HAP-1 (cell line): Measurements from ENCODE around the gene TMOD3.

Source experiments
- DNase-seq, 2 experiments: peaks; one replicate each; pipeline ENCODE4 v3.0.0-alpha.2; 2016 to 2020; ENCODE audit warnings: low spot score in 2 of 2
- H3K27me3 ChIP-seq: fragments of 250-450 bp; sonication (Bioruptor Pico); 2 replicates; pipeline ENCODE4 v1.5.1; 2020; ENCODE audit warnings: low read depth, mild to moderate bottlenecking, moderate library complexity
- H3K36me3 ChIP-seq: fragments of 250-450 bp; sonication (Bioruptor Pico); replicated peaks from 2 replicates; pipeline ENCODE4 v1.5.1; 2020; ENCODE audit warnings: mild to moderate bottlenecking
- H3K4me1 ChIP-seq: fragments of 250-450 bp; sonication (Bioruptor Pico); 2 replicates; pipeline ENCODE4 v1.5.1; 2020; ENCODE audit warnings: mild to moderate bottlenecking
- H3K4me3 ChIP-seq: fragments of 250-450 bp; sonication (Bioruptor Pico); 2 replicates; pipeline ENCODE4 v1.5.1; 2020; ENCODE audit warnings: mild to moderate bottlenecking, moderate library complexity
- H3K9me3 ChIP-seq: fragments of 250-450 bp; sonication (Bioruptor Pico); 2 replicates; pipeline ENCODE4 v1.5.1; 2020; ENCODE audit warnings: mild to moderate bottlenecking, moderate library complexity
- in situ Hi-C: fragments of 300-500 bp; cut with MboI; formaldehyde crosslinking; loops from 3 replicates; pipeline ENCODE4 v1.14.3; 2020; ENCODE audit warnings: low sequenced_read_pairs, inconsistent platforms, mixed read lengths

Gene TMOD3

DNA sequence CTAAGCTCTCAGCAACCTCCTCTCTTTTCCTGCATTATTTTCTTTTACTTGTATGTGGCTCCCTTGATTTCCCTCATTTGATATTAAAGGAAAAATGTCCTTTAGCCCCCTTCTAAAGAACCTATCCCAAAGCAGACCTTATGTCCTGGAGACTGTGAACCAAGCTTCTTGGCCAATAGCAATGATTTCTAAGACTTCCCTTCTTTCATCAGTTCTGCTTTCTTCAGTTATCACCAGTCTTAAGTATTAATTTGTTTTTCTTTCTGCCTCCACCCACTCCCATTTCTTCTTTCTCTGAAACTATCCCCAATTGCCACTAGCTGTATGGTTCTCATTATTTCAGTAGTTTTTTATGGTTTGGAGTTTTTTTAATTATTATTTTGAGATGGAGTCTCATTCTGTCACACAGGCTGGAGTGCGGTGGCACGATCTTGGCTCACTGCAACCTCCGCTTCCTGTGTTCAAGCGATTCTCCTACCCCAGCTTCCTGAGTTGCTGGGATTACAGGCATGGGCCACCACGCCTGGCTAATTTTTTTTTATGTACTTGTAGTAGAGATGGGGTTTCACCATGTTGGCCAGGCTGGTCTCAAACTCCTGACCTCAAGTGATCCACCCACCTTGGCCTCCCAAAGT is 12.1 kb downstream of the TMOD3 start:
- Histone ChIP-seq H3K4me3 (no peak overlapping the region), H3K36me3 (no peaks in the 10 kb centered on the region), H3K27me3 (no peaks in the 10 kb centered on the region), H3K4me1 (peaks cover 30% of the 10 kb centered on the region), H3K9me3 (no peaks in the 10 kb centered on the region)
- no peak for DNase-seq
- in situ Hi-C loops: no loop called here

- no peaks in the 10 kb centered on the region for H3K36me3 ChIP-seq
- no peaks in the 10 kb centered on the region for H3K9me3 ChIP-seq
- H3K4me3 ChIP-seq: no peak overlapping the region
- peaks cover 33% of the 10 kb centered on the region for H3K4me1 ChIP-seq
- no peak for DNase-seq
- in situ Hi-C loops: no loop called here
- H3K27me3 ChIP-seq: no peaks in the 10 kb centered on the region
Measured at GRCh38 chr15:51842265-51842664, 12.8 kb downstream of the TMOD3 start.

DNA sequence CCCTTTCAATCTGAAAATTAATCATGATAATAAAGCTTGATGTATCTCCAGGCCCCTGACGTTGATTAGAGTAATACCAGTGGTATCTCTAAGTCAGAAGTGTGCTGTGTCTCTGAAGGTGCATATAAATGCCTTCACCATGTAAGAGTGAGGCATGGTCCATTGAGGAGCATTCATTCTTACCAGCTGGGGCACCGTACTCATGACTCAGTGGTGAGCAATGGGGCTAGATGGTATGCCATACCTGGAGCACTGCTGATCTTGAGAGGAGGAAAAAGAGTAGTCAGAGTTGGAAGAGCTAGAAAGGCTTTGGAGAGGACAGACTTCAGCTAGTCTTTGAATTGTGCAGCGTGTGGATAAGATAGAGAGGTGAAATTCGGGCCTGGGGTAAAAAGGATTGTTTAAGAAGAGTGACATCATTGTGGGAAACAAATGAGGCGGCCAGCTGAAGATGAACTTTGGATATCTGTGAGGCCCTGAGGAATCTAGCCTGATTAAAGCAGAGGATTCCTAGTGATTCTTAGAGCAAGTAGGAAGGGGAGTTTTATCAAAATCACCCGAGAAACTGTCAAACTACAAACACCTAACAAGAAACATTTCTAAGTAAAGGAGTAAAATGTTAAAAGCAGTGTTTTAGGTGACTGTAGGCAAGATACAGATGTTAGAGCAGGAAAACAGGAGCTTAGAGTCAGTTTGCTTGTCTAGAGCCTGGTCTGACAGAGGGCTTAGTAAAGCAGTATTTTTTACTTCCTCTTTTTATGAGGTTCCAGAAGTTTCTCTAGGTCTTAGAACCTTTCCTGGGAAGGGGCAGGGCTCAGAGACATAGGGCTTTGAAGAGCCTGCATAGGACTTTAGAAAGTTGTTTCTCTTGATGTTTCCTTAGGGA is 13.6 kb downstream of the TMOD3 start:
- Histone ChIP-seq H3K27me3 (no peaks in the 10 kb centered on the region), H3K36me3 (no peaks in the 10 kb centered on the region), H3K9me3 (no peaks in the 10 kb centered on the region), H3K4me1 (peaks cover 33% of the 10 kb centered on the region), H3K4me3 (no peak overlapping the region)
- in situ Hi-C loops: no loop called here
- DNase-seq: no peak

DNA sequence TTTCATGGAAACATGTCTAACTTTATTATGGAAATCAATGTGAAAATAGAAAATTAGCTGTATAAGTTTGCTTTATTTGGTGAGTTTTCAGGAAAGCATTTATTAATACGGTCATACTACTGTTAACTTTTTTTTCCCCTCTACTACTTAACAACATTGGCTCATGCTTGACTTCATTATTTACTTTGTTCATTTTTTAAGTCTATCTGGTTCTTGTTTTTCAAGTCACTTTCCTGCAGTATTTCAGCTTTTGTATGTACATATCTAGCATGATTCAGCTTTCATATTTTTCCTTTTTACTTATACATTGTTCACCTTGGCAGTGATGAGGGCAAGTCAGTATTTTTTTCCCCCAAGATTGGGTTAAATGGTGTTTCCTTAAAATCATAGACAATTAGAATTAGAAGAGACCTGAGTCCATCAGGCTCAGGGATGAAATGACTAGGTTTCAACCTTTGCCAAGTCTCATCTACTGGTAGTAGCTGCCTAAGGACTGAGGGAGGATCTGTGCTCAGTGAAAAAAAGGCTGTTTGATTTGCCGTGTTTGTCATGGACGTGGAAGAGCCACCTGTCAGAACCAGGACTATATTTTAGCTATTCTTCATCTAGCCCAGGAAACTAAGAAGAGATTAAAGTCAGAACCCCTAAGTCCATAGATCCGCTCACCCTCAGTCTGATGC is 15.4 kb downstream of the TMOD3 start:
- no peak overlapping the region for H3K4me3 ChIP-seq
- no peaks in the 10 kb centered on the region for H3K9me3 ChIP-seq
- H3K36me3 ChIP-seq: no peaks in the 10 kb centered on the region
- peaks cover 33% of the 10 kb centered on the region for H3K4me1 ChIP-seq
- in situ Hi-C loops: no loop called here
- no peak for DNase-seq
- H3K27me3 ChIP-seq: no peaks in the 10 kb centered on the region

DNA sequence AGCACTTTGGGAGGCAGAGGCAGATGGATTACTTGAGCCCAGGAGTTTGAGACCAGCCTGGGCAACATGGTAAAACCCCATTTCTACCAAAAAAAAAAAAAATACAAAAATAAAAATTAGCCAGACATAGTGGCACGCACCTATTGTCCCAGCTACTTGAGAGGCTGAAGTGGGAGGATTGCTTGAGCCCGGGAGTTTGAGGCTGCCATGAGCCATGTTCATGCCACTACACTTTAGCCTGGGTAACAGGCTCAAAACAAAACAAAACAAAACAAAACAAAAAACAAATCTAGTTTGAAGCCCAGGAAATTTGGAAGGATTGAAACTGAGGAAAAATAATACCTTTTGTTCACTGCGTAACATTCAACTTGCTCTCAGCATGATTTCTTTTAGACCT is 16.6 kb downstream of the TMOD3 start:
- in situ Hi-C loops: no loop called here
- no peak for DNase-seq
- Histone ChIP-seq H3K4me3 (no peak overlapping the region), H3K9me3 (no peaks in the 10 kb centered on the region), H3K36me3 (no peaks in the 10 kb centered on the region), H3K27me3 (no peaks in the 10 kb centered on the region), H3K4me1 (peaks cover 23% of the 10 kb centered on the region)

- Histone ChIP-seq H3K4me1 (peaks cover 23% of the 10 kb centered on the region), H3K27me3 (no peaks in the 10 kb centered on the region), H3K4me3 (no peak overlapping the region), H3K9me3 (no peaks in the 10 kb centered on the region), H3K36me3 (no peaks in the 10 kb centered on the region)
- DNase-seq: peak in 1 of 2 experiments; percentile 36
- in situ Hi-C loops: no loop called here
Measured at GRCh38 chr15:51846463-51847230, 17.2 kb downstream of the TMOD3 start.

GRCh38 chr15:51848811-51849210 is 19.4 kb downstream of the TMOD3 start:
- no peak for DNase-seq
- H3K36me3 ChIP-seq: no peaks in the 10 kb centered on the region
- no peaks in the 10 kb centered on the region for H3K27me3 ChIP-seq
- H3K9me3 ChIP-seq: no peaks in the 10 kb centered on the region
- H3K4me1 ChIP-seq: peaks cover 14% of the 10 kb centered on the region
- in situ Hi-C loops: no loop called here
- H3K4me3 ChIP-seq: no peak overlapping the region

DNA sequence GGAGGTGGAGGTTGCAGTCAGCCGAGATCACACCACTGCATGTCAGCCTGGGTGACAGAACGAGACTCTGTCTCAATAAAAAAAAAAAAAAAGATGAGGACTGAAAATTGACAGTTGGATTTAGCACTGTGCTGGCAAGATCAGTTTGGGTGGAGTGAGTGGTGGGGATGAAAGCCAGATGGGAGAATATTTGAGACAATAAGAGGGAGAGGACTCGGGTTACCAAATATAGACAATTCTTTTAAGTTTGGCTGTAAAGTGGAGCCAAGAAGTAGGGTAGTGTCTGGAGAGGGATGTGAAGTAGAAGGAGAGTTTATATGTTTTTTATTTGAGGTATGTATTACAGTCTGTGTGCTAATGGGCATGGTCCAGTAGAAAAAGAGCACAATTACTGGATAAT is 20.4 kb downstream of the TMOD3 start:
- DNase-seq: no peak
- in situ Hi-C loops: no loop called here
- Histone ChIP-seq H3K36me3 (no peaks in the 10 kb centered on the region), H3K9me3 (no peaks in the 10 kb centered on the region), H3K4me3 (no peak overlapping the region), H3K27me3 (no peaks in the 10 kb centered on the region), H3K4me1 (peaks cover 14% of the 10 kb centered on the region)

DNA sequence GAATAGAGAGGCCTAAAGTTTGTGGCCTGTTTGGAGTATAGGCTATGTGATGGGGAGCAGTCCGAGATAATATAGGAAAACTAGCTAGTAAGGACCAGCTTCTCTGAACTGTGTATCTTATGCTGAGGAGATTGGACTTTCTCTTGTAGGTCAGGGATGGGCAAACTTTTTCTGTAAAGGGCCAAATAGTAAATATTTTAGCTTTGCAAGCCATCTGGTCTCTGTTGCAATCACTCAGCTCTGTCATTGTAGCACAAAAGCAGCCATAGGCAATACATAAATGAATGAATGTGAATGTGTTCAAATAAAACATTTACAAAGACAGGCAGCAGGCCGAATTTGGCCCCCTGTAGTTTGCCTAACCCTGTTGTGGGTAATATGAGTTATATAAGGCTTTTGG is 24.5 kb downstream of the TMOD3 start:
- no peaks in the 10 kb centered on the region for H3K36me3 ChIP-seq
- H3K4me1 ChIP-seq: peaks cover 16% of the 10 kb centered on the region
- in situ Hi-C loops: no loop called here
- no peaks in the 10 kb centered on the region for H3K27me3 ChIP-seq
- H3K9me3 ChIP-seq: no peaks in the 10 kb centered on the region
- no peak for DNase-seq
- H3K4me3 ChIP-seq: no peak overlapping the region

DNA sequence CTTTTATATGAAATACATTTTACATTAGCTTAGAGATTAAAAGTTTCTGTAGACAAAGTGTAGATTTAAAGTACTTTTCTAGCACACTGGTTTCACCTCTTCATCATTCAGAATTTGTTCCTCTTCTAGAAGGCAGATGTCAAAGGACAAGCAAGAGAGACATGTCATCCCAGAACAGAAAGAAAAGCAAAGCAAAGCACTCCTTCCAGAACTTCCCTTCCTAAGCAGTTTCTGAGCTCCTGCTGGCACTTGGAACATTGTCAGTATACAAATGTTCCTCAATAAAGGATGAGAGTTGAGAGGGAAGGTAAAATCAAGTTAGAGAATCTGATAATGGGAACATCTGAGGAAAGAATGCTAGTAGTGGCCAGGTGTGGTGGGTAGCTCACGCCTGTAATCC is 26.2 kb downstream of the TMOD3 start:
- in situ Hi-C loops: no loop called here
- DNase-seq: no peak
- peaks cover 16% of the 10 kb centered on the region for H3K4me1 ChIP-seq
- no peaks in the 10 kb centered on the region for H3K36me3 ChIP-seq
- no peaks in the 10 kb centered on the region for H3K27me3 ChIP-seq
- H3K9me3 ChIP-seq: no peaks in the 10 kb centered on the region
- no peak overlapping the region for H3K4me3 ChIP-seq

DNA sequence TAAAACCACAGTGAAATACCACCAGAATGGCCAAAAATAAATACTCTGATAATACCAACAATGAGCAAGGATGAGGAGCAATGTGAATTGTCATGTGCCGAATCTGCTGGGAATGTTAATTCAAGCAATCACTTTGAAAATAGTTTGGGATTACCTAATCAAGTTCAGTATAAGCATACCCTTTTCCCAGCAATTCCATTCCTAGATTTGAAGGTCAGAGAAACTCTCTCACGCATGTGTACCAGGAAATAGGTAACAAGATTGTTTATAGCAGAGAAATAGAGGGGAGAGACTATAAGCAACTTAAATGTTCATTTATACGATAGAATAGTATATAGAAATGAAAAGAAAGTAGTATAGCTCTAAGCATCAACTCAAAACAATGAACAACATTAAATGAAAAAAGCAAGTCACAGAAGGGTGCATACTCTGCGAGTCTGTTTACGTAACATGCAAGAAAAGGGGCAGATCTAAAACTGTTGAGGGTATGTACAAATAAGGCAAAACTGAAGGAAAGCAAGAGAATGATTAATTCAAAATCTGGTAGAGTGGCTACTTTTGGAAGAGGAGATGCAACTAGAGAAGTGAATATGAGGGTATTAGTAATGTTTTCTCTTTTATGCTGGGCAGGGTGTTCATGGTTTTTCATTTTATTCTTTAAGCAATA is 27.4 kb downstream of the TMOD3 start:
- no peak overlapping the region for H3K4me3 ChIP-seq
- peaks cover 16% of the 10 kb centered on the region for H3K4me1 ChIP-seq
- no peaks in the 10 kb centered on the region for H3K36me3 ChIP-seq
- peak in 1 of 2 experiments; percentile 64 for DNase-seq
- no peaks in the 10 kb centered on the region for H3K9me3 ChIP-seq
- H3K27me3 ChIP-seq: no peaks in the 10 kb centered on the region
- in situ Hi-C loops: no loop called here

DNA sequence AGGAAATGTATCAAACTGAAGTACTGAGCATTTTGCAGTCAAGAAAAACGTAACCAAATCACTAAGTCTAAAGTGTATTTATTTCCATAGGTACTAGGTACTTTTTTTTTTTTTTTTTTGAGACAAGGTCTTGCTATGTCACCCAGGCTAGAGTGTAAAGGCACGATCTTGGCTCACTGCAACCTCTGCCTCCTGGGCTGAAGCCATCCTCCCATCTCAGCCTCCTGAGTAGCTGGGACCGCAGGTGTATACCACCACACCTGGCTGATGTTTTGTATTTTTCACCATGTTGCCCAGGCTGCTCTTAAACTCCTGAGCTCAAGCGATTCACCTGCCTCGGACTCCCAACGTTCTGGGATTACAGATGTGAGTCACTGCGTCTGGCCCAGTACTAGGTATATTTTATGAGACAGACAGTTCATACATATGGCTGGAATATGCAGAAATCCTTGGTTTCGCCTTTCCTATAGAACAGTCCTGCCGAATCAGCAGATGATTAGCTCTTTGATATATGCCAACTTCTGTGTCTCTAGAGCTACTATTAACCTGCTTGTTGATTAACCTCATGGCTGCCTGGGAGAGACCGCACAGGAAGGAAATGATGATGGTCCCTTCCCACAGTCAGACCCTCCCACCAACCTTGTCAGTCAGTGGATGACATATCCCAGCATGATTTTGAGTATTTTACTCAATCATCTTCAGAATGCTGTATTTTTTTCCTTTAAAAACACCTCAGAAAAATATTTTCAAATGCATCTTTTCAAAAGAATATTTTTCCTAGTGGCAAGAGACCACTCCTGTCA is 32.3 kb downstream of the TMOD3 start:
- no peak for DNase-seq
- no peaks in the 10 kb centered on the region for H3K9me3 ChIP-seq
- in situ Hi-C loops: no loop called here
- no peaks in the 10 kb centered on the region for H3K27me3 ChIP-seq
- peaks cover 9% of the 10 kb centered on the region for H3K36me3 ChIP-seq
- peaks cover 9% of the 10 kb centered on the region for H3K4me1 ChIP-seq
- no peak overlapping the region for H3K4me3 ChIP-seq
